HEK293 (cell line): Measurements from ENCODE around the gene NFIX.

Experiments
- BCL11A ChIP-seq: fragments of 450-650 bp; formaldehyde crosslinking; IDR thresholded peaks from 2 replicates; pipeline ENCODE4 v1.5.1; 2016; ENCODE audit warnings: low read depth, missing biosample characterization, missing genetic modification characterization
- ELK4 ChIP-seq: IDR thresholded peaks from 2 replicates; pipeline ENCODE4 v1.6.1; 2011; ENCODE audit warnings: mild to moderate bottlenecking, low read depth, low read length, borderline replicate concordance
- HOXA7 ChIP-seq: sonication (generic); formaldehyde crosslinking; IDR thresholded peaks from 2 replicates; pipeline ENCODE4 v1.8.1; 2022; ENCODE audit warnings: missing genetic modification reagents, borderline replicate concordance
- PATZ1 ChIP-seq: fragments of 450-650 bp; formaldehyde crosslinking; IDR thresholded peaks from 2 replicates; pipeline ENCODE4 v1.5.1; 2016; ENCODE audit warnings: missing biosample characterization, missing genetic modification characterization
- PRDM4 ChIP-seq: fragments of 450-650 bp; formaldehyde crosslinking; IDR thresholded peaks from 2 replicates; pipeline ENCODE4 v1.5.1; 2017; ENCODE audit warnings: missing biosample characterization, missing genetic modification characterization
- SALL2 ChIP-seq: fragments of 450-650 bp; formaldehyde crosslinking; IDR thresholded peaks from 2 replicates; pipeline ENCODE4 v1.5.0; 2017; ENCODE audit warnings: missing biosample characterization, mild to moderate bottlenecking, missing genetic modification characterization, borderline replicate concordance
- SCRT1 ChIP-seq: fragments of 450-650 bp; formaldehyde crosslinking; IDR thresholded peaks from 2 replicates; pipeline ENCODE4 v1.5.1; 2016; ENCODE audit warnings: missing biosample characterization, missing genetic modification characterization, borderline replicate concordance
- ZFP41 ChIP-seq: fragments of 450-650 bp; formaldehyde crosslinking; IDR thresholded peaks from 2 replicates; pipeline ENCODE4 v1.5.1; 2016; ENCODE audit warnings: missing biosample characterization, missing genetic modification characterization, borderline replicate concordance
- ZNF211 ChIP-seq: fragments of 450-650 bp; formaldehyde crosslinking; IDR thresholded peaks from 2 replicates; pipeline ENCODE4 v1.5.1; 2016; ENCODE audit warnings: low read depth, missing biosample characterization, missing genetic modification characterization
- ZNF214 ChIP-seq: fragments of 450-650 bp; formaldehyde crosslinking; IDR thresholded peaks from 2 replicates; pipeline ENCODE4 v1.5.1; 2017; ENCODE audit warnings: missing biosample characterization, mild to moderate bottlenecking, missing genetic modification characterization, borderline replicate concordance
- ZNF24 ChIP-seq: fragments of 450-650 bp; formaldehyde crosslinking; IDR thresholded peaks from 2 replicates; pipeline ENCODE4 v1.5.1; 2016; ENCODE audit warnings: missing biosample characterization, missing genetic modification characterization
- ZNF324 ChIP-seq: fragments of 450-650 bp; formaldehyde crosslinking; IDR thresholded peaks from 2 replicates; pipeline ENCODE4 v1.5.1; 2016; ENCODE audit warnings: missing biosample characterization, missing genetic modification characterization
- ZNF350 ChIP-seq: fragments of 450-650 bp; formaldehyde crosslinking; IDR thresholded peaks from 2 replicates; pipeline ENCODE4 v1.5.0; 2017; ENCODE audit warnings: missing biosample characterization, mild to moderate bottlenecking, missing genetic modification characterization
- ZNF354C ChIP-seq: fragments of 450-650 bp; formaldehyde crosslinking; IDR thresholded peaks from 2 replicates; pipeline ENCODE4 v1.5.1; 2016; ENCODE audit warnings: missing biosample characterization, missing genetic modification characterization, low read depth, borderline replicate concordance
- ZNF398 ChIP-seq: fragments of 450-650 bp; formaldehyde crosslinking; IDR thresholded peaks from 2 replicates; pipeline ENCODE4 v1.5.1; 2017; ENCODE audit warnings: missing biosample characterization, missing genetic modification characterization
- ZNF416 ChIP-seq: fragments of 450-650 bp; formaldehyde crosslinking; IDR thresholded peaks from 2 replicates; pipeline ENCODE4 v1.5.1; 2016; ENCODE audit warnings: missing biosample characterization, missing genetic modification characterization
- ZNF426 ChIP-seq: fragments of 450-650 bp; formaldehyde crosslinking; IDR thresholded peaks from 2 replicates; pipeline ENCODE4 v1.5.1; 2017; ENCODE audit warnings: missing biosample characterization, missing genetic modification characterization, mild to moderate bottlenecking, inconsistent platforms, moderate library complexity
- ZNF473 ChIP-seq: fragments of 450-650 bp; formaldehyde crosslinking; IDR thresholded peaks from 2 replicates; pipeline ENCODE4 v1.5.1; 2017; ENCODE audit warnings: missing biosample characterization, missing genetic modification characterization
- ZNF518A ChIP-seq: fragments of 450-650 bp; formaldehyde crosslinking; conservative IDR thresholded peaks from 2 replicates; pipeline ENCODE4 v1.5.1; 2016; ENCODE audit warnings: low read depth, missing biosample characterization, missing genetic modification characterization
- ZNF544 ChIP-seq: fragments of 450-650 bp; formaldehyde crosslinking; IDR thresholded peaks from 2 replicates; pipeline ENCODE4 v1.5.0; 2017; ENCODE audit warnings: missing biosample characterization, missing genetic modification characterization
- ZNF580 ChIP-seq: fragments of 450-650 bp; formaldehyde crosslinking; IDR thresholded peaks from 2 replicates; pipeline ENCODE4 v1.5.1; 2016; ENCODE audit warnings: missing biosample characterization, missing genetic modification characterization
- ZNF596 ChIP-seq: fragments of 450-650 bp; IDR thresholded peaks from 2 replicates; pipeline ENCODE4 v1.5.0; 2018; ENCODE audit warnings: missing biosample characterization, mild to moderate bottlenecking, missing genetic modification characterization, moderate library complexity
- ZNF624 ChIP-seq: fragments of 450-650 bp; formaldehyde crosslinking; IDR thresholded peaks from 2 replicates; pipeline ENCODE4 v1.5.1; 2017; ENCODE audit warnings: missing biosample characterization, missing genetic modification characterization
- ZNF629 ChIP-seq: fragments of 450-650 bp; formaldehyde crosslinking; IDR thresholded peaks from 2 replicates; pipeline ENCODE4 v1.5.1; 2017; ENCODE audit warnings: missing biosample characterization, missing genetic modification characterization
- ZNF776 ChIP-seq: fragments of 450-650 bp; formaldehyde crosslinking; IDR thresholded peaks from 2 replicates; pipeline ENCODE4 v1.5.0; 2017; ENCODE audit warnings: missing biosample characterization, missing genetic modification characterization, borderline replicate concordance
- ZNF785 ChIP-seq: fragments of 450-650 bp; formaldehyde crosslinking; IDR thresholded peaks from 2 replicates; pipeline ENCODE4 v1.5.1; 2016; ENCODE audit warnings: missing biosample characterization, missing genetic modification characterization

NFIX gene

GRCh38 chr19:12994701-12995595, at the start of gene NFIX (continued):
- TF ChIP-seq ZNF785 (tag by site-specific recombination) (peak; percentile 81), ZFP41 (tag by site-specific recombination) (no peak), PATZ1 (peak; percentile 64), HOXA7 (CRISPR knock-in tag) (no peak), ZNF211 (tag by site-specific recombination) (no peak), ZNF416 (tag by site-specific recombination) (no peak), ZNF214 (no peak), BCL11A (tag by site-specific recombination) (no peak), ZNF596 (tag by site-specific recombination) (no peak), ZNF624 (tag by site-specific recombination) (no peak), ELK4 (no peak), ZNF473 (no peak), ZNF580 (tag by site-specific recombination) (no peak), ZNF544 (tag by site-specific recombination) (no peak), SALL2 (tag by site-specific recombination) (no peak), ZNF629 (tag by site-specific recombination) (no peak), ZNF350 (no peak), ZNF518A (tag by site-specific recombination) (no peak), SCRT1 (tag by site-specific recombination) (no peak), ZNF24 (tag by site-specific recombination) (0 out of 2 replicates have a peak, but pooled peaks have one; percentile 20), ZNF324 (tag by site-specific recombination) (no peak), ZNF776 (tag by site-specific recombination) (no peak), ZNF398 (tag by site-specific recombination) (peak; percentile 70), PRDM4 (tag by site-specific recombination) (no peak), ZNF426 (no peak), ZNF354C (tag by site-specific recombination) (no peak)
